ENCODE measurements around the gene CEP85L.

Gene CEP85L

DNA sequence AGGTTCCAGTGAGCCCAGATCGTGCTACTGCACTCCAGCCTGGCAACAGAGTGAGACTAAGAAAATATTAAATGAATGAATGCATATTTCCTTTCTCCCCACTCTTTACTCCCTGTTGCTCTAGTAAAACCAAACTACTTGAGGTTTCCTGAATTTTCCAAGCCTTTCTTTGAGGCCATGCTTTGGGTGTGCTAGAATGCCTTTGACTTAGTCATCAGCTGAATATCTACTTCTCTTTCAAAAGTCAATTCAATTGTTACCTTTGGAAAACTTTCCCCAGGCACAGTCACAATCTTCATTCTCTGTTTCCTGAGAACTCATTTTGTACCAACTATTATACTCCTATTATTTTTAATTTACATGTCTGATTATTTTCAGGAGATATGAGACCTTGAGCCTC, 27.5 kb upstream of the CEP85L start:
- Histone ChIP-seq H3K4me3 (replicated peaks; ENCODE audit: insufficient read depth, low read length) (no peak overlapping the region), H3K27me3 (ENCODE audit: insufficient read depth, poor library complexity, severe bottlenecking) (no peaks in the 10 kb centered on the region), H3K27ac (replicated peaks) (no peak overlapping the region)
- no peak for DNase-seq (ENCODE audit: low read depth in 1 of 2, low spot score in 1 of 2)
- TF ChIP-seq SPI1 (IDR thresholded peaks at IDR 0.05; ENCODE audit: borderline replicate concordance, low read depth) = no peak
- TF ChIP-seq, protein P1, sequence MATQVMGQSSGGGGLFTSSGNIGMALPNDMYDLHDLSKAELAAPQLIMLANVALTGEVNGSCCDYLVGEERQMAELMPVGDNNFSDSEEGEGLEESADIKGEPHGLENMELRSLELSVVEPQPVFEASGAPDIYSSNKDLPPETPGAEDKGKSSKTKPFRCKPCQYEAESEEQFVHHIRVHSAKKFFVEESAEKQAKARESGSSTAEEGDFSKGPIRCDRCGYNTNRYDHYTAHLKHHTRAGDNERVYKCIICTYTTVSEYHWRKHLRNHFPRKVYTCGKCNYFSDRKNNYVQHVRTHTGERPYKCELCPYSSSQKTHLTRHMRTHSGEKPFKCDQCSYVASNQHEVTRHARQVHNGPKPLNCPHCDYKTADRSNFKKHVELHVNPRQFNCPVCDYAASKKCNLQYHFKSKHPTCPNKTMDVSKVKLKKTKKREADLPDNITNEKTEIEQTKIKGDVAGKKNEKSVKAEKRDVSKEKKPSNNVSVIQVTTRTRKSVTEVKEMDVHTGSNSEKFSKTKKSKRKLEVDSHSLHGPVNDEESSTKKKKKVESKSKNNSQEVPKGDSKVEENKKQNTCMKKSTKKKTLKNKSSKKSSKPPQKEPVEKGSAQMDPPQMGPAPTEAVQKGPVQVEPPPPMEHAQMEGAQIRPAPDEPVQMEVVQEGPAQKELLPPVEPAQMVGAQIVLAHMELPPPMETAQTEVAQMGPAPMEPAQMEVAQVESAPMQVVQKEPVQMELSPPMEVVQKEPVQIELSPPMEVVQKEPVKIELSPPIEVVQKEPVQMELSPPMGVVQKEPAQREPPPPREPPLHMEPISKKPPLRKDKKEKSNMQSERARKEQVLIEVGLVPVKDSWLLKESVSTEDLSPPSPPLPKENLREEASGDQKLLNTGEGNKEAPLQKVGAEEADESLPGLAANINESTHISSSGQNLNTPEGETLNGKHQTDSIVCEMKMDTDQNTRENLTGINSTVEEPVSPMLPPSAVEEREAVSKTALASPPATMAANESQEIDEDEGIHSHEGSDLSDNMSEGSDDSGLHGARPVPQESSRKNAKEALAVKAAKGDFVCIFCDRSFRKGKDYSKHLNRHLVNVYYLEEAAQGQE (IDR thresholded peaks at IDR 0.05; ENCODE audit: insufficient replicate concordance, low read depth) = no peak
- no peak for TF ChIP-seq POLR2AphosphoS5 (IDR thresholded peaks at IDR 0.05; ENCODE audit: low read depth)
- TF ChIP-seq GABPA (IDR thresholded peaks at IDR 0.05; ENCODE audit: low read depth) = no peak
- TF ChIP-seq, protein P2, sequence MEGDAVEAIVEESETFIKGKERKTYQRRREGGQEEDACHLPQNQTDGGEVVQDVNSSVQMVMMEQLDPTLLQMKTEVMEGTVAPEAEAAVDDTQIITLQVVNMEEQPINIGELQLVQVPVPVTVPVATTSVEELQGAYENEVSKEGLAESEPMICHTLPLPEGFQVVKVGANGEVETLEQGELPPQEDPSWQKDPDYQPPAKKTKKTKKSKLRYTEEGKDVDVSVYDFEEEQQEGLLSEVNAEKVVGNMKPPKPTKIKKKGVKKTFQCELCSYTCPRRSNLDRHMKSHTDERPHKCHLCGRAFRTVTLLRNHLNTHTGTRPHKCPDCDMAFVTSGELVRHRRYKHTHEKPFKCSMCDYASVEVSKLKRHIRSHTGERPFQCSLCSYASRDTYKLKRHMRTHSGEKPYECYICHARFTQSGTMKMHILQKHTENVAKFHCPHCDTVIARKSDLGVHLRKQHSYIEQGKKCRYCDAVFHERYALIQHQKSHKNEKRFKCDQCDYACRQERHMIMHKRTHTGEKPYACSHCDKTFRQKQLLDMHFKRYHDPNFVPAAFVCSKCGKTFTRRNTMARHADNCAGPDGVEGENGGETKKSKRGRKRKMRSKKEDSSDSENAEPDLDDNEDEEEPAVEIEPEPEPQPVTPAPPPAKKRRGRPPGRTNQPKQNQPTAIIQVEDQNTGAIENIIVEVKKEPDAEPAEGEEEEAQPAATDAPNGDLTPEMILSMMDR (IDR thresholded peaks at IDR 0.05; ENCODE audit: insufficient read depth, low read length) = no peak

DNA sequence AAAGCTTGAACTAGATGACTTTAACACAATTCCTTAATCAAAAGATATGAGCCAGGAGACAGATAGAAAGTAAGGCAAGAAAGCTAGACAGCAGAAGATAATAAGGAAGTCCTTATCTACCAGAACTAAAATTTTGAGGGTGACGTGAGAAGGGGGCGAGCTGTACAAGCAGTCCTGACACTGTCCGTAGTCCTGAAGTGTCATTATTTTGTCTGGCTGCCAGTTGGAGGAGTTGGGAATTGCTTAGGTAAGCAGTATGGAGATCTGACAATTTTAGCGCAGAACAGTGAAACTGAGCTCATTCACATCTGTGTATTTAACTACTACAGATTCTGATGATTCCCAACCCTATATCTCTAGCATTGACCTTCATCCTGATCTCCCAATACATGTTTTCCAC, 25.8 kb upstream of the CEP85L start:
- no peak for DNase-seq (ENCODE audit: low read depth in 1 of 2, low spot score in 1 of 2)
- Histone ChIP-seq H3K27ac (replicated peaks) (no peak overlapping the region), H3K27me3 (ENCODE audit: insufficient read depth, poor library complexity, severe bottlenecking) (no peaks in the 10 kb centered on the region), H3K4me3 (replicated peaks; ENCODE audit: insufficient read depth, low read length) (no peak overlapping the region)
- TF ChIP-seq, protein P1 (IDR thresholded peaks at IDR 0.05; ENCODE audit: insufficient replicate concordance, low read depth) = peak; percentile 89
- no peak for TF ChIP-seq GABPA (IDR thresholded peaks at IDR 0.05; ENCODE audit: low read depth)

- TF ChIP-seq POLR2AphosphoS5 (IDR thresholded peaks at IDR 0.05; ENCODE audit: low read depth) (no peak), GABPA (IDR thresholded peaks at IDR 0.05; ENCODE audit: low read depth) (no peak), SPI1 (IDR thresholded peaks at IDR 0.05; ENCODE audit: borderline replicate concordance, low read depth) (no peak)
- TF ChIP-seq, protein P1 (IDR thresholded peaks at IDR 0.05; ENCODE audit: insufficient replicate concordance, low read depth) = no peak
- TF ChIP-seq, protein P2 (IDR thresholded peaks at IDR 0.05; ENCODE audit: insufficient read depth, low read length) = no peak
- Histone ChIP-seq H3K4me3 (replicated peaks; ENCODE audit: insufficient read depth, low read length) (no peak overlapping the region), H3K27me3 (ENCODE audit: insufficient read depth, poor library complexity, severe bottlenecking) (no peaks in the 10 kb centered on the region), H3K27ac (replicated peaks) (no peak overlapping the region)
- no peak for DNase-seq (ENCODE audit: low read depth in 1 of 2, low spot score in 1 of 2)
Observed at GRCh38 chr6:118675225-118675624, 23.8 kb upstream of the CEP85L start.

- TF ChIP-seq POLR2AphosphoS5 (IDR thresholded peaks at IDR 0.05; ENCODE audit: low read depth) (no peak), SPI1 (IDR thresholded peaks at IDR 0.05; ENCODE audit: borderline replicate concordance, low read depth) (no peak), GABPA (IDR thresholded peaks at IDR 0.05; ENCODE audit: low read depth) (no peak)
- TF ChIP-seq, protein P2 (IDR thresholded peaks at IDR 0.05; ENCODE audit: insufficient read depth, low read length) = no peak
- TF ChIP-seq, protein P1 (IDR thresholded peaks at IDR 0.05; ENCODE audit: insufficient replicate concordance, low read depth) = no peak
- Histone ChIP-seq H3K4me3 (replicated peaks; ENCODE audit: insufficient read depth, low read length) (no peak overlapping the region), H3K27me3 (ENCODE audit: insufficient read depth, poor library complexity, severe bottlenecking) (no peaks in the 10 kb centered on the region), H3K27ac (replicated peaks) (no peak overlapping the region)
- DNase-seq (ENCODE audit: low read depth in 1 of 2, low spot score in 1 of 2) = no peak
Observed at GRCh38 chr6:118674772-118675171, 23.4 kb upstream of the CEP85L start.
